TTC549 (cell line): ENCODE measurements around the gene LST1.
"Not testable (repeated sequence)": the region's sequence is repeated elsewhere in the genome, so short reads cannot be mapped to it uniquely, and the experiment has no call there.

ENCODE experiments used
- FAIRE-seq: peaks from 2 replicates; lab custom pipeline; 2012; peaks lifted over from hg19 to GRCh38; lab: Jason Lieb, UNC

Gene LST1

DNA sequence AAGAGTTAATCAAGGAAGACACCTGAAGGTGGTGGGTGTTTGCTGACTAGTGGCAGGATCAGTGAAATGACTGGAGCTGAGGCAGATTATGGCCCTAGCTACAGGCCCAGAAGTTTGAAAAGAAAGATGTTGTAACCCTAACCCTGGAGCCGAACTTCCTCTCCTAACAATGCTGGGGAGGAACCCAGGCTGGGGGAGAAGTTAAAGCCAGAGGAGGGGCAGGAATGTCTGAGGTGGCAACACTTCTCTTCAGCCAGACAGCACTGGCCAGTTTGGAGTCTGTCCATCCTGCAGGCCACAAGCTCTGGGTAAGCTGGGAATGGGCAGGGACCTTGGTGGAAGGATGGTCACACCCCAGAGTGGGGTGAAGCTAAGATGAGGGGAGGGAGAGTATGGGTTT lies at the start of gene LST1:
Gene LST1, plus strand, starts transcription at position 270 of the 400 bp plus-strand sequence. CDS start 1,023 bp downstream, outside the sequence.
- no peak for FAIRE-seq

DNA sequence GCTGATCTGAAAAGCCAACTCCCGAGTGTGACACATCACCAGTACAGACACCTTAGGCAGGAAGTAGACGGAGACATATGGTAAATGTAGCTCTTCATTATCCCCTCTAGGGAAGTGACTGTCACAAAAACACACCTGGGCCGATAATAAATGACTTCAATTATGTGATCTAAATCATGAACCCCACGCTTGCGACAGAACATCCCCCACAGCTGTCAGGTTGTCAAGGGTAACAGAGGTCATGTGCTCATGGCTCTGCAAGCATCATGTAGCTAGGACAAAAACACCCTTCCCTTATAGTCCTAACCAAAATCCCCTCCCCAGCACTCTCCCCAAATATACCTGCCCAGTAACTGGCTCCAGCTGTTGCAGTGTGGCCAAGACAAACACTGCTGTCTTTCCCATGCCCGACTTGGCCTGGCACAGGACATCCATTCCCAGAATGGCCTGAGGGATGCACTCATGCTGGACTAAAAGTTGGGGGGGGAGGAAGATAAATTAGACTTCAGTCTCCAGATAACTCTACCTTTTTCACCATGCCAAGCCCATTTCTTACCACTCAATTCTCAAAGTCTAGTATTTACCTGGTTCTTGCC lies 47.2 kb upstream of the LST1 start:
- no peak for FAIRE-seq

DNA sequence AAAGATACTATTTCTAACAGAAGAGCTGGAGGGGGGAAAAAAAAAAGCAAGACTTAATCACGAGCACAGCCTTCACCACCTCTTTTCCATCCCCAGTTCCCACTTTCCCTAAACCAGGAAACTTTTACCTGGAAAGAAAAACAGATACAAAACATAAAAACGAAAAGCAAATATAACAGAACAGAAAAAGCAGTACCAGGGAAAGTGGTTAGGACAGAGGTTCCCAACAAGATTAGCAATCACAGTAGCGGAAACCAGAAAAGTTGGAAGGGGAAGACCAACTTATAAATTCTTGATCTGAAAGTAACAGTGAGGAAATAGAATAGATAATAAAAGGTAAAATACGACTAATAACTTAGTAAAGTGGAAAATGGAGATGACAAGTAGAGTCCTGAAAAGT lies 45.4 kb upstream of the LST1 start:
- no peak for FAIRE-seq

- FAIRE-seq, result no peak
Observed at GRCh38 chr6:31541059-31541657, 44.9 kb upstream of the LST1 start.

- peak; percentile 47 for FAIRE-seq
Observed at GRCh38 chr6:31541658-31542521, 44.2 kb upstream of the LST1 start, which contains the start of gene DDX39B. Gene DDX39B, minus strand, starts transcription at chr6:31542003. Its CDS starts 1,471 bp downstream, at chr6:31540532.

GRCh38 chr6:31543639-31544038 lies 42.4 kb upstream of the LST1 start:
- FAIRE-seq, result no peak

GRCh38 chr6:31544676-31545075 lies 41.4 kb upstream of the LST1 start:
- FAIRE-seq, result no peak

GRCh38 chr6:31545291-31545690 lies 40.8 kb upstream of the LST1 start:
- FAIRE-seq, result no peak

DNA sequence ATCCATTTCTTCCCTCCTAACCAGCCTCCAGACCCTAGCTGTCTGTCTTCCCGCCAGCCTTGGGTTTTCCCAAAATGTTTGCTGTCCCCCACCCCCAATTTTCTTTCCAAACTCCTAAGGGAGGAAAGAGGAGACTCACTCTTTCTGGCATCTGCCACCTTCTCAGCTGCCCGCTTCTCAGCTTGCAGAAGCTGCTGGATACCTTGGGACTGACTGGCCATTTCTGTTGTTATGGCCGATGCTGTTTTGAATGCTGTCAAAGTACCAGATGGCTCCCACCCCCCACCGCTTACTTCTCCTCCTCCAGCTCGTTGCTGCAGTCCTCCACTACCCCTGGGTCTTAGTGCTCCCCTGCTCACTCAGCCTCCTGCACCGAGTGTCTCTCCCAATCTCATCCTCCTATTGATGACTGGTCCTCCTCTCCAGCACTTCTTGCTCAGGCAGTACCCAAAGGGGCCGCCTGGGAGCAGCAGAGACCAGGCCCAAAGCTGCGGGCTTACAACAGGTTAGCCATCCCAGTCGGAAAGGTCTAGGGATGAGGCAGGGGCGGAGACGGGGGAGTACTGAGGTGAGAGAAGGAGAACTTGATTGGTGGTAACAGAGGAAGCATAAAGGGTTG lies 39.6 kb upstream of the LST1 start, which contains the start of gene ATP6V1G2:
Gene ATP6V1G2, minus strand, starts transcription at position 270 of the 619 bp plus-strand sequence. Its CDS starts 49 bp downstream, at position 221.
- peak; percentile 22 for FAIRE-seq

- FAIRE-seq, result peak; percentile 67
Observed at GRCh38 chr6:31546958-31547726, 38.9 kb upstream of the LST1 start, which contains the start of gene NFKBIL1. Gene NFKBIL1, plus strand, starts transcription at chr6:31547608. Its CDS starts 87 bp downstream, at chr6:31547695.

DNA sequence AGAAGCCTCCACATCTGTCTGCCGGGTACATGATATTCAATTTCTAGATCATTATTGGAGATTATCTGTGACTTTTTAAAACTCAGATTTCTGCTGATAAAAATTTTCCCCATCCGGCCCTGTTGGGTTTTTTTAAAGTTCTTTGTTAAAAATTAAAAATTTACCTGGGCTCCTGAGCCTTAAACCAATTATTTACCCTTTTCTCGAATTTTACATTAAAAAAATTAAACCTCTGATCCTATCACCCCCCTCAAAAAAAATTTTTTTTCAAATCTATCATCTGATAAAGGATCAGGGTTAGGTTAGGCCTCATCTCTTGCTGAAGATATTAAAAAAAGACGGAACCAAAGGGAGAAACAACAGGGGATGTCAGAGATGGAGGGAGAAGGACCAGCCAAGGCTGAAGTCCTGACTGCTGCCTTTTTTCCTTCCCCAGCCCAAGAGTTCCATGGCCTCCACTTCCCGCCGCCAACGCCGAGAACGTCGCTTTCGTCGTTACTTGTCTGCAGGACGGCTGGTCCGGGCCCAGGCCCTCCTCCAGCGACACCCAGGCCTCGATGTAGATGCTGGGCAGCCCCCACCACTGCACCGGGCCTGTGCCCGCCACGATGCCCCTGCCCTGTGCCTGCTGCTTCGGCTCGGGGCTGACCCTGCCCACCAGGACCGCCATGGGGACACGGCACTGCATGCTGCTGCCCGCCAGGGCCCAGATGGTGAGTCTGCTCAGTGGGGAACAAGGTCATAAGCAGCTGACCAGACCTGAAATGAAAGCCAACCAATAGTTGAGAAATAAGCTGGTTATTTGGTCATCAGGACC lies 38.1 kb upstream of the LST1 start:
- no peak for FAIRE-seq

GRCh38 chr6:31548544-31548873 lies 37.6 kb upstream of the LST1 start:
- no peak for FAIRE-seq

DNA sequence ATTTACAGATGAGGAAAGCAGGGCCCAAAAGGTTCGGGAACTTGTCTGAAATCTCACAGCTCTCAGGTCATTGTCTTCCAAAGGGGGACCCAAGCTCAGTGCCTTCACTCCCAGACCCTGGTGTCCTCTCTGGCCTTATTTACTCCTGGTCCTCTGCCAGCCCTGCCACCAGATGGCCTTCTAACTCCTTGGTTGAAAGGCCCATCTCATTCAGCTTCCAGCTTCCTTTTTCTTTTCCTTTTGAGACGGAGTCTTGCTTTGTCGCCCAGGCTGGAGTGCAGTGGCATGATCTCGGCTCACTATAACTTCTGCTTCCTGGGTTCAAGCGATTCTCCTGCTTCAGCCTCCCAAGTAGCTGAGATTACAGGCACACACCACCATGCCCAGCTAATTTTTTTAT lies 34.7 kb upstream of the LST1 start:
- not testable (repeated sequence) for FAIRE-seq

- FAIRE-seq, result no peak
Observed at GRCh38 chr6:31556307-31556706, 29.8 kb upstream of the LST1 start.

DNA sequence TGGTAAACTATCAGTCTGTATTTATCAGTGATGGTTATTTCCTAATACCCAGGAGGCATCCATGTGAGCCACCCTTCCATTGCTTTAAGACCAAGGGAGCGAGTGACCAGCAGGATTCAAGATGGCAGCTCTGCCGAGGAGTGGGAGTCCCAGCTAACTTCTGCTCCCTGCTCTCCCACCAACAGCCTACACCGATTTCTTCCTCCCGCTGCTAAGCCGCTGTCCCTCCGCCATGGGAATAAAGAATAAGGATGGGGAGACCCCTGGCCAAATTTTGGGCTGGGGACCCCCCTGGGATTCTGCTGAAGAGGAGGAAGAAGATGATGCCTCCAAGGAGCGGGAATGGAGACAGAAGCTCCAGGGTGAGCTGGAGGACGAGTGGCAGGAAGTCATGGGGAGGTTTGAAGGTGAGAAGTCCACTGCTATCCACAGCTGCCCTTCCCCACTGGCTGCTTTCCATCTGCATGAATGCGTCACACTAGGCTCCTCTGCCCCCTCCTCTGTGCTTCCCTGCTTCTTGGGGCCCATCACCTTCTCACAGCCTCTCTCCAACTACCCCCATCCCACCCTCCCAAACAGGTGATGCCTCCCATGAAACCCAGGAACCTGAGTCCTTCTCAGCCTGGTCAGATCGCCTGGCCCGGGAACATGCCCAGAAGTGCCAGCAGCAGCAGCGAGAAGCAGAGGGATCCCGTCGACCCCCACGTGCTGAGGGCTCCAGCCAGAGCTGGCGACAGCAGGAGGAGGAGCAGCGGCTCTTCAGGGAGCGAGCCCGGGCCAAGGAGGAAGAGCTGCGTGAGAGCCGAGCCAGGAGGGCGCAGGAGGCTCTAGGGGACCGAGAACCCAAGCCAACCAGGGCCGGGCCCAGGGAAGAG lies 28.4 kb upstream of the LST1 start:
- FAIRE-seq, result no peak

- no peak for FAIRE-seq
Observed at GRCh38 chr6:31558318-31558625, 27.8 kb upstream of the LST1 start.

DNA sequence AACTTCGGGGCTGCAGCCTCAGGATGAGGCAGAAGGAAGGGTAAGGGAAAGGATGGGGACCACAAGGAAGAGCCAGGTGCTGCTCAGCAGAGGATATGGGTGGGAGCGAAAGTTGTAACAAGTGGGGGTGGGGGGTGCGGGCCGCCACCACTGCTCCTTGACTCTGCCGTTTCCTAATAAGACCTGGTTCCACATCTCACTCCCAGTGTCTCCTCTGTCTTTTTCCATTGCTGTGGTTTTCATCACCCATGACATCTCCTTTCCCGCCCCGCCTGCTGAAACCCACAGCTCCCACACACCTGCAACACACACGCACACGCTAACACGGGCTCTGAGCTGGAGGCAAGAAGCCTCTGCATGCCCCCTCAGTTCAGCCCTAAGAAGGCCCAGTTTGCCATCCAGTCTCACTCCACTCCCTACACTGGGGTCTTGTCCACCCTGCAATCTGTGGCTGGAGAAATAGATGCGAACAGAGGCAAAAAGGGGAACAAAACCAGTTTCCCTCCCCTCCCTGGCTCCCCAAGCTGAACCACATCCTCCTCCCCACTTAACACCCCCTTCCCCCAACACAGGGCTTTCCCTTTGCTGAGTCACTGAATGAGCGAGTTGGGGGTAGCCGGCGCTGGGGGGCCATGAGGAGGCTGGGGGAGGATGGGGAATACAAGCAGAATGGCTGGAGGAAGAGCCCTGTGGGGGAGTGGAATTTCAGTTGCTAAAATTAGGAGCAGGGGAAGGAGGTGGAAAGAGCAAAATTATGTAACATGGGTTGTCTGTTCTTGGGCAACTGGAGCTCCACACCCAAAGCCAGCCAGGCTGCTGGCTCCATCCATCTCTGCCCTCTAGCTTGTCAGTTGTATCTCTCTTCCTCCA lies 27.2 kb upstream of the LST1 start:
- FAIRE-seq, result no peak

DNA sequence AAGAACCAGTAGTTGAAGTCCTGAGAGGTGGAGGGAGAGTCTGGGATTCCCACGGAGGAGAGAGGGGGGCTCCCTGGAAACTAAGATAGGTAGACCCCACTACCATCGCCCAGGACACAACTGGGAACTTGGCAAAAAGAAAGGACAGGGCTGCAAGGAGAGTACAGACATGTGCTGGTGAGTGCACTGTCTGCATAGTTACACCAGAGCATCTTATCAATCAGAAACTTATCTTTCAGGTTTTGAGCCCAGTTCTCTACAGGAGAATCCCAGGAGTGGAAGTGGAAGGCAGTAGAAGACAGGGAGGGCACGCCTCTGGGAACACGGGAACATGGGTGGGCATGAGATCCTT lies 26.5 kb upstream of the LST1 start:
- FAIRE-seq, result no peak
